GM12874 (cell line): ENCODE data around the gene KLHDC8A.

ENCODE experiments used
- TF ChIP-seq, protein P1 (sequence below): IDR thresholded peaks from 2 replicates; pipeline ENCODE4 v1.5.1; 2011; ENCODE audit warnings: low read depth, mild to moderate bottlenecking, control low read depth, low read length, moderate library complexity; ENCODE audit not compliant: insufficient read depth

The KLHDC8A gene

DNA sequence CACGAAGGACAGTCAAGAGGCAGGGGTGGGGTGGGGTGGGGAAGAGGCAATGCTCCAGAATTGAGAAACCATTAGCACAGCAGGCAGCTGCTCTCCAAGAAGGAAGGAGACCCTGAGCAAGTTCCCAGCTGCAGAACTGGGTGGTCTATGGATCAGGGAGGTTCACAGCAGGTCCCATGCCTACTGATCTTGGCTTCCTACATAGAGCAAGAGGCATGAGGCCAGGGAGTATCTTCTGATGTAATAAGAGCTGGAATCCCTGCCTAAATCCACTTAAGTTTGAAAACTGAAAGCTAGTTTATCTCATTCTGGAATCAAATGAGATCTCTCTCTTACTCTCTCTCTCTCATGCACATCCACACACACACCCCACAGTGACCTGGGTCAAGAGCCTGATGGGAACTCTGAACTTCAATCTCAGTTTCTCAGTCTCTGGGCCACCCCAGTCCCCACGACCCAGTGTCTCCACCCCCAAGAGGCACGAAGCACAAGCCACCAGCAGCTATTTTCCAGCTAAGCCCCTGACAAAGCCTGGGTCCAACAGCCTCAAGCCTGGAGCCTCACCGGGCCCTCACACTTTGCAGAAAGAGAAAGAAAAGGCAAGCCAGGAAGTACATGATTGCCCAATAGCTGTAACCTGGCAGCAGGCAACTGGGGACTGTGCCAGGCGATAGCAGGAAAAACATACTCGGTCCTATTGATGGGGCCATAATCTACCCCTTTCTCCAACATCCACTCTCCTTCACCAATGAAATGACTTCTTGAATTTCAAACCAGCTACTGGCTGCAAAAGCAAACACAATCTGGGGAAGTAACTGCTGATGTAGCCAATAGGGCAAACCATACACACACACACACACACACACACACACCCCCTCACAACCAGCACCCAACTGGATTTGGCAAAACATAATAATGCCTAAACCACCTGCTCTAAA lies 37.4 kb downstream of the KLHDC8A start:
- TF ChIP-seq, protein P1, sequence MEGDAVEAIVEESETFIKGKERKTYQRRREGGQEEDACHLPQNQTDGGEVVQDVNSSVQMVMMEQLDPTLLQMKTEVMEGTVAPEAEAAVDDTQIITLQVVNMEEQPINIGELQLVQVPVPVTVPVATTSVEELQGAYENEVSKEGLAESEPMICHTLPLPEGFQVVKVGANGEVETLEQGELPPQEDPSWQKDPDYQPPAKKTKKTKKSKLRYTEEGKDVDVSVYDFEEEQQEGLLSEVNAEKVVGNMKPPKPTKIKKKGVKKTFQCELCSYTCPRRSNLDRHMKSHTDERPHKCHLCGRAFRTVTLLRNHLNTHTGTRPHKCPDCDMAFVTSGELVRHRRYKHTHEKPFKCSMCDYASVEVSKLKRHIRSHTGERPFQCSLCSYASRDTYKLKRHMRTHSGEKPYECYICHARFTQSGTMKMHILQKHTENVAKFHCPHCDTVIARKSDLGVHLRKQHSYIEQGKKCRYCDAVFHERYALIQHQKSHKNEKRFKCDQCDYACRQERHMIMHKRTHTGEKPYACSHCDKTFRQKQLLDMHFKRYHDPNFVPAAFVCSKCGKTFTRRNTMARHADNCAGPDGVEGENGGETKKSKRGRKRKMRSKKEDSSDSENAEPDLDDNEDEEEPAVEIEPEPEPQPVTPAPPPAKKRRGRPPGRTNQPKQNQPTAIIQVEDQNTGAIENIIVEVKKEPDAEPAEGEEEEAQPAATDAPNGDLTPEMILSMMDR: no peak

DNA sequence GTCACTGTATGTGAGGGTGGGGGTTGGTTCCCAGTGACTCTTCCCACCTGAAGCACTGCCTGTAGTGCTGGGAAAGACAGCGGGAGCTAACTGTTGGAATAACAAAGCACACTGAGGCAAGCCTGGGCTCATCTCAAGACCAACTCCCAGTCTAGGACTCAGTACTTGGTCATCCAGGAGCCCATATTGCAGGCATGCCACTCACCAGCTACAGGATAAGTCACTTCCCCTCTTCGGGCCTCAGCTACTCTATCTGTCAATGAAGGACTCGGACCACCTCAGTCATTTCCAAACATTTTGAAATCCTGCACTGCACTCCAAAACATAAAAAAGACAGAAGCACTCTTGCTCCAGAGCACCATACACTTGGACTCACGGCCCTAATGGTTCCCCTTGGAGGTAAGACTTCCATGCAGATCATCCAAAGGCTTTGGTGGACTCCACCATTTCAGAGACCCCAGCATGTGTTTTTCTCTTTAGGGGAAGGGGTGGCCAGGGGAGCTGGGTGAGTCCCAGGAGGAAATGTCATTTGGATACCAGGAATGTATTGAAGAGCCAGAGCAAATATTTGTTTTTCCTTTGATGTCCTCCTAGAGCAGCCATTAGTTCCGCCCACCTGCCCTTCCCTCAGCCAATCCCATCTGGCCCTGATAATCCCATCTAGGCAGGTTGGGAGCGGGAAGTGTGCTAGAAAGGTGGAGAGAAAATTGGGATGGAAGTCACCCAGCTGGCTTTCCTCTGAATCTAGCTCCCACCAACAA lies 38.3 kb downstream of the KLHDC8A start:
- TF ChIP-seq, protein P1: no peak

DNA sequence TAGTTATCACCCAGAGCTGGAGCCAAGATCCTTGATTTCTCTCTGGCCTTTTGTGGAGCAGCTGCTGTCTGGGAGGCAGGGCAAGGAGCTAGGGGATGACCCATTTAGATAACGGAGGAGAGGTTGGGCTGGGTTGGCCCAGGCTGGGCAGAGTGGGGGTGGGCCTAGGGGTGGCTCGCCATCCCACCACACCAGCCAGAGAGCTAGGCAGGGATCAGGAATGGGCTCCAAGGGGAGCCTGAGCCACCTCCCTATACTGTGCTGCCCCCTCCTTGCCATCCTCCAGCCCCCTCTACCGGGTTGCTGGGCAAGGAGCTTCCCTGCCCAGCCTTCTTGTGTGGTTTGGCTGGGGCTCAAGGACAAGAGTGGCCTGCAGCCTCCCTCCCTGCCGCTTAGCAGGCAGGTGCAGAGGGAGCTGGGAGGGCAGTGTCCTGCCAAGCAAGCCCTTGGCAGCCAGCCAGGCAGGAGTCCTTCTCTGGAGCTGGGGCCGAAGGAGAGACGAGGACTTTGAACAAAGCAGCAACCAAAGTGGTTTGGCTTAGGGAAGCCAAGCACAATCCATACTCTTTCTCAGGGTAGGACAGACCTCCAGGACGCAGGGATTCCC lies 39.3 kb downstream of the KLHDC8A start:
- TF ChIP-seq, protein P1: no peak

GRCh38 chr1:205316161-205316566 lies 40.6 kb downstream of the KLHDC8A start:
- TF ChIP-seq, protein P1: no peak

GRCh38 chr1:205315008-205315618 lies 41.6 kb downstream of the KLHDC8A start:
- TF ChIP-seq, protein P1: no peak

DNA sequence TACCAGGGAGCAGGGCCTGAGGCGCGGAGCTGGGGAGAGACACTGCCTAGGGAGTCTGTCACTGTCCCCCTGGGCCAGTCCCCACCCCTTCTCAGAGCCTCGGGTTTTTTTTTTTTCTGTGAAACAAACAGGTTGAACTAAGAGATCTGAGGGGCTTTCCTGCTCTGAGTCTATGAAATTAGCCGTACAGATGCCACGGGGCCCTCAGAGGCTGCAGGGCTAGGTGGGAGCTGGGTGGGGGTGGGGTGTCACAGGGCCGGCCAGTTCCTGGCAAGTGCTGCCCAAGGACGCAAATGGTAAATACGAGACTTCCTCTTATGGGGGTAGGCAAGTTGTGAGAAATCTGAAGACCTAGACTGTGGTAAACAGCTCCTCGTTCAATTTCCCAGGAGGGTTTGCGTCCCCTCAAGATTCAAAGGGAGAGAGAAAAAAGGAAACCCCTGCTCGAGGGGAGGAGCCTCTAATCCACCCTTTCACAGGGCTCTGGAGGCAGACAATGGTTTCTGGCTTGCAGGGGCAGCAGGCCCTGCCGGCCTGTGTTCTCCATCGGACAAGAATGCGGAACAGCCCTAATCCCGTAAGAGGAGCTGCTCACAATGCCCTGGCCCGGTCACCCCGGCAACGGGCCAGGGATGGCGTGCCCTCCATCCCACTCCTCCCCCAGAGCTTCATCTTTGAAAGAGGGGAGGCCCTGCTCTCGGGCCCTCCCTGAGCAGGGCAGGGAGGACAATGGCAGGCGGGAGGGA lies 43.0 kb downstream of the KLHDC8A start:
- TF ChIP-seq, protein P1: no peak
